SK-N-SH treated with all-trans-retinoic acid at 6 μM for 48 hours (cell line): ENCODE data around the gene D2HGDH.
"Not testable (repeated sequence)": the region's sequence is repeated elsewhere in the genome, so short reads cannot be mapped to it uniquely, and the experiment has no call there.

Source experiments
- ATAC-seq: fragments of 200-7000 bp; cut with Tn5 transposase; 3 replicates; pipeline ENCODE4 v1.9.1; 2020; ENCODE audit warnings: mild to moderate bottlenecking, moderate library complexity
- BACH2 ChIP-seq: fragments of 250-450 bp; sonication (Bioruptor Pico); IDR thresholded peaks from 2 replicates; pipeline ENCODE4 v1.9.0; 2021; ENCODE audit warnings: mild to moderate bottlenecking, borderline replicate concordance
- GLIS3 ChIP-seq: fragments of 250-450 bp; sonication (Bioruptor Pico); IDR thresholded peaks from 2 replicates; pipeline ENCODE4 v1.5.0; 2020; ENCODE audit warnings: mild to moderate bottlenecking, moderate library complexity
- ISL1 ChIP-seq: fragments of 250-450 bp; sonication (Bioruptor Pico); IDR thresholded peaks from 2 replicates; pipeline ENCODE4 v2.1.2; 2022; ENCODE audit warnings: mild to moderate bottlenecking, moderate library complexity
- OSR1 ChIP-seq: fragments of 250-450 bp; sonication (Bioruptor Pico); IDR thresholded peaks from 2 replicates; pipeline ENCODE4 v1.8.0; 2022; ENCODE audit warnings: moderate library complexity, mild to moderate bottlenecking, inconsistent platforms
- RARB ChIP-seq: fragments of 250-450 bp; sonication (Bioruptor Pico); IDR thresholded peaks from 2 replicates; pipeline ENCODE4 v1.8.0; 2021; ENCODE audit warnings: mild to moderate bottlenecking, moderate library complexity
- SNAI2 ChIP-seq: fragments of 250-450 bp; sonication (Bioruptor Pico); IDR thresholded peaks from 2 replicates; pipeline ENCODE4 v1.5.0; 2020; ENCODE audit warnings: mild to moderate bottlenecking, moderate library complexity
- TCF4 ChIP-seq: fragments of 250-450 bp; sonication (Bioruptor Pico); IDR thresholded peaks from 2 replicates; pipeline ENCODE4 v1.8.0; 2021; ENCODE audit warnings: mild to moderate bottlenecking, moderate library complexity, borderline replicate concordance
- TSHZ2 ChIP-seq: fragments of 250-450 bp; sonication (Bioruptor Pico); IDR thresholded peaks from 2 replicates; pipeline ENCODE4 v1.5.0; 2020; ENCODE audit warnings: mild to moderate bottlenecking, moderate library complexity
- ZC3H10 ChIP-seq: fragments of 250-450 bp; sonication (Bioruptor Pico); IDR thresholded peaks from 2 replicates; pipeline ENCODE4 v1.5.1; 2021; ENCODE audit warnings: mild to moderate bottlenecking, moderate library complexity
- ZFP3 ChIP-seq: fragments of 250-450 bp; sonication (Bioruptor Pico); IDR thresholded peaks from 2 replicates; pipeline ENCODE4 v1.5.0; 2020; ENCODE audit warnings: mild to moderate bottlenecking, moderate library complexity
- ZFP30 ChIP-seq: fragments of 450-650 bp; formaldehyde crosslinking; IDR thresholded peaks from 2 replicates; pipeline ENCODE4 v1.5.0; 2022; ENCODE audit warnings: mild to moderate bottlenecking, moderate library complexity
- ZNF565 ChIP-seq: fragments of 450-650 bp; formaldehyde crosslinking; conservative IDR thresholded peaks from 2 replicates; pipeline ENCODE4 v1.5.0; 2020; ENCODE audit warnings: low read depth, mild to moderate bottlenecking, moderate library complexity
- ZNF8 ChIP-seq: fragments of 450-650 bp; formaldehyde crosslinking; IDR thresholded peaks from 2 replicates; pipeline ENCODE4 v1.5.0; 2020; ENCODE audit warnings: mild to moderate bottlenecking, moderate library complexity
- TF ChIP-seq, protein P1 (sequence below): fragments of 250-450 bp; sonication (Bioruptor Pico); IDR thresholded peaks from 2 replicates; pipeline ENCODE4 v1.8.0; 2021; ENCODE audit warnings: low read depth, mild to moderate bottlenecking, moderate library complexity, borderline replicate concordance
- TF ChIP-seq, protein P2 (sequence below): fragments of 250-450 bp; sonication (Bioruptor Pico); IDR thresholded peaks from 2 replicates; pipeline ENCODE4 v1.8.0; 2020; ENCODE audit warnings: mild to moderate bottlenecking, moderate library complexity, borderline replicate concordance
- TF ChIP-seq, protein P3 (sequence below): fragments of 250-450 bp; sonication (Bioruptor Pico); IDR thresholded peaks from 2 replicates; pipeline ENCODE4 v1.5.1; 2021; ENCODE audit warnings: mild to moderate bottlenecking, moderate library complexity
- TF ChIP-seq, protein P4 (sequence below): fragments of 250-450 bp; sonication (Bioruptor Pico); IDR thresholded peaks from 2 replicates; pipeline ENCODE4 v1.5.1; 2020; ENCODE audit warnings: low read depth, mild to moderate bottlenecking, moderate library complexity

D2HGDH gene

DNA sequence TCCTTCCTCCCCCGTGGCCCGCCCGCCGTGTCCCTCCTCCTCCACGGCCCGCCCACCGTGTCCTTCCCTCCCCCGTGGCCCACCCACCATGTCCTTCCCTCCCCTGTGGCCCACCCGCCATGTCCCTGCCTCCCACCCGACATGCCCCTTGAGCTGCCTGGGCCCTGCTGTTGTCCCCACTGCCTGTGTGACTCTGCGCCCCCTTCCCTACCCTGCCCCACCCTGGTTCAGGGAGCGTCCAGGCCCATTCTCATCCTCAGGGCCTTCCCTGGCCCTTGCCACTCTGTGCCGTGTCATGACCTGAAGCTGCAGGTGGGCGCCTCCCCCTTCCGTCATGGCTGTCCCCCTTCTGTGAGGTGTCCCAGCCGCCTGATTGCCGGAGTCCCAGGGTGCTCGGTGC, 20.7 kb downstream of the D2HGDH start (continued):
- TF ChIP-seq TSHZ2 (CRISPR knock-in tag) (no peak), SNAI2 (CRISPR knock-in tag) (no peak)
- TF ChIP-seq, protein P1, sequence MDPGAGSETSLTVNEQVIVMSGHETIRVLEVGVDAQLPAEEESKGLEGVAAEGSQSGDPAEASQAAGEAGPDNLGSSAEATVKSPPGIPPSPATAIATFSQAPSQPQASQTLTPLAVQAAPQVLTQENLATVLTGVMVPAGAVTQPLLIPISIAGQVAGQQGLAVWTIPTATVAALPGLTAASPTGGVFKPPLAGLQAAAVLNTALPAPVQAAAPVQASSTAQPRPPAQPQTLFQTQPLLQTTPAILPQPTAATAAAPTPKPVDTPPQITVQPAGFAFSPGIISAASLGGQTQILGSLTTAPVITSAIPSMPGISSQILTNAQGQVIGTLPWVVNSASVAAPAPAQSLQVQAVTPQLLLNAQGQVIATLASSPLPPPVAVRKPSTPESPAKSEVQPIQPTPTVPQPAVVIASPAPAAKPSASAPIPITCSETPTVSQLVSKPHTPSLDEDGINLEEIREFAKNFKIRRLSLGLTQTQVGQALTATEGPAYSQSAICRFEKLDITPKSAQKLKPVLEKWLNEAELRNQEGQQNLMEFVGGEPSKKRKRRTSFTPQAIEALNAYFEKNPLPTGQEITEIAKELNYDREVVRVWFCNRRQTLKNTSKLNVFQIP (CRISPR knock-in tag) = no peak

GRCh38 chr2:241755777-241756176, 21.3 kb downstream of the D2HGDH start:
- no peak for ATAC-seq
- TF ChIP-seq, protein P2, sequence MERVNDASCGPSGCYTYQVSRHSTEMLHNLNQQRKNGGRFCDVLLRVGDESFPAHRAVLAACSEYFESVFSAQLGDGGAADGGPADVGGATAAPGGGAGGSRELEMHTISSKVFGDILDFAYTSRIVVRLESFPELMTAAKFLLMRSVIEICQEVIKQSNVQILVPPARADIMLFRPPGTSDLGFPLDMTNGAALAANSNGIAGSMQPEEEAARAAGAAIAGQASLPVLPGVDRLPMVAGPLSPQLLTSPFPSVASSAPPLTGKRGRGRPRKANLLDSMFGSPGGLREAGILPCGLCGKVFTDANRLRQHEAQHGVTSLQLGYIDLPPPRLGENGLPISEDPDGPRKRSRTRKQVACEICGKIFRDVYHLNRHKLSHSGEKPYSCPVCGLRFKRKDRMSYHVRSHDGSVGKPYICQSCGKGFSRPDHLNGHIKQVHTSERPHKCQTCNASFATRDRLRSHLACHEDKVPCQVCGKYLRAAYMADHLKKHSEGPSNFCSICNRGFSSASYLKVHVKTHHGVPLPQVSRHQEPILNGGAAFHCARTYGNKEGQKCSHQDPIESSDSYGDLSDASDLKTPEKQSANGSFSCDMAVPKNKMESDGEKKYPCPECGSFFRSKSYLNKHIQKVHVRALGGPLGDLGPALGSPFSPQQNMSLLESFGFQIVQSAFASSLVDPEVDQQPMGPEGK (CRISPR knock-in tag) = no peak
- TF ChIP-seq ZC3H10 (CRISPR knock-in tag) (no peak), BACH2 (CRISPR knock-in tag) (no peak), GLIS3 (CRISPR knock-in tag) (no peak), RARB (CRISPR knock-in tag) (no peak), TCF4 (CRISPR knock-in tag) (no peak), OSR1 (CRISPR knock-in tag) (no peak), ZNF565 (no peak), SNAI2 (CRISPR knock-in tag) (no peak), ZFP3 (CRISPR knock-in tag) (no peak), ZFP30 (no peak)
- TF ChIP-seq, protein P3, sequence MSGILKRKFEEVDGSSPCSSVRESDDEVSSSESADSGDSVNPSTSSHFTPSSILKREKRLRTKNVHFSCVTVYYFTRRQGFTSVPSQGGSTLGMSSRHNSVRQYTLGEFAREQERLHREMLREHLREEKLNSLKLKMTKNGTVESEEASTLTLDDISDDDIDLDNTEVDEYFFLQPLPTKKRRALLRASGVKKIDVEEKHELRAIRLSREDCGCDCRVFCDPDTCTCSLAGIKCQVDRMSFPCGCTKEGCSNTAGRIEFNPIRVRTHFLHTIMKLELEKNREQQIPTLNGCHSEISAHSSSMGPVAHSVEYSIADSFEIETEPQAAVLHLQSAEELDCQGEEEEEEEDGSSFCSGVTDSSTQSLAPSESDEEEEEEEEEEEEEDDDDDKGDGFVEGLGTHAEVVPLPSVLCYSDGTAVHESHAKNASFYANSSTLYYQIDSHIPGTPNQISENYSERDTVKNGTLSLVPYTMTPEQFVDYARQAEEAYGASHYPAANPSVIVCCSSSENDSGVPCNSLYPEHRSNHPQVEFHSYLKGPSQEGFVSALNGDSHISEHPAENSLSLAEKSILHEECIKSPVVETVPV = no peak
- TF ChIP-seq, protein P4, sequence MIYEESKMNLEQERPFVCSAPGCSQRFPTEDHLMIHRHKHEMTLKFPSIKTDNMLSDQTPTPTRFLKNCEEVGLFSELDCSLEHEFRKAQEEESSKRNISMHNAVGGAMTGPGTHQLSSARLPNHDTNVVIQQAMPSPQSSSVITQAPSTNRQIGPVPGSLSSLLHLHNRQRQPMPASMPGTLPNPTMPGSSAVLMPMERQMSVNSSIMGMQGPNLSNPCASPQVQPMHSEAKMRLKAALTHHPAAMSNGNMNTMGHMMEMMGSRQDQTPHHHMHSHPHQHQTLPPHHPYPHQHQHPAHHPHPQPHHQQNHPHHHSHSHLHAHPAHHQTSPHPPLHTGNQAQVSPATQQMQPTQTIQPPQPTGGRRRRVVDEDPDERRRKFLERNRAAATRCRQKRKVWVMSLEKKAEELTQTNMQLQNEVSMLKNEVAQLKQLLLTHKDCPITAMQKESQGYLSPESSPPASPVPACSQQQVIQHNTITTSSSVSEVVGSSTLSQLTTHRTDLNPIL (CRISPR knock-in tag) = no peak
- TF ChIP-seq, protein P1 (CRISPR knock-in tag) = no peak

DNA sequence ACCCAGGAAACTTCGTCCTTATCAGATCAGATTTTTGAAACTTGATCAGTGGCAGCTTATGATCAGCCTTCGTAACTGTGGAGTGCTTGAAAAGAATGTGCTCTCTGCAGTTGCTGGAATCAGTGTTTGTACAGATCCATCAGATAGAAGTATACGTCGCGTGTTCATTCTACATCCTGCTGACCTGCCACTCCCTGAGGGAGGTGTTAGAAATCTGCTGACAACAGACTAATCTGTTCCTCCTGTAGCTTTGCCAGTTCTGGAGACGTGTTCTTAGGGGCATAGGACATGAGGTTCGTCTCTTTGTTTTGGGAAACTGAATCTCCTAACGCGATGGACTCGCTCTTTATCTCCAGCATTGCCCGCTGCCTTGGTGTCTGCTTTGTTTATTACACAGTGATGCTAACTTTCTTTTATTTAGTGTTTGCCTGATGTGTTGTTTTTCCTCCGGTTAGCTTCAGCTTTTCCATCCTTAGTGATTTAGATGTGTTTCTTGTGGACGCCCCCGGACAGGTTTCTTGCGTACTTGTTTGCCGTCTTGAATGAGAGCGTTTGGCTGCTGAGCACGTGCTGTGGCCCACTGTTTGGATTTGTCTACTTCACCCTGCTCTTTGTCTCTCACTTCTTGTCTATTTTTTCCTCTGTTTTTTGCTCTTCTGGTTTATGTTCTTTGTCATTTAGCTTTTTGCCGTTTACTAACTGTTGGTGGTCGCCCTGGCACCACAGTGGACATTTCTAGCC, 24.8 kb downstream of the D2HGDH start:
- no peak for TF ChIP-seq ZFP30
- TF ChIP-seq RARB (CRISPR knock-in tag) = no peak
- no peak for TF ChIP-seq SNAI2 (CRISPR knock-in tag)
- TF ChIP-seq BACH2 (CRISPR knock-in tag) = no peak
- TF ChIP-seq ISL1 (CRISPR knock-in tag) = no peak
- TF ChIP-seq ZFP3 (CRISPR knock-in tag) = no peak
- TF ChIP-seq ZNF8 (CRISPR knock-in tag) = no peak
- TF ChIP-seq, protein P2 (CRISPR knock-in tag) = no peak
- TF ChIP-seq, protein P1 (CRISPR knock-in tag) = no peak
- TF ChIP-seq, all 23 proteins: peak for 0
- no peak for ATAC-seq

DNA sequence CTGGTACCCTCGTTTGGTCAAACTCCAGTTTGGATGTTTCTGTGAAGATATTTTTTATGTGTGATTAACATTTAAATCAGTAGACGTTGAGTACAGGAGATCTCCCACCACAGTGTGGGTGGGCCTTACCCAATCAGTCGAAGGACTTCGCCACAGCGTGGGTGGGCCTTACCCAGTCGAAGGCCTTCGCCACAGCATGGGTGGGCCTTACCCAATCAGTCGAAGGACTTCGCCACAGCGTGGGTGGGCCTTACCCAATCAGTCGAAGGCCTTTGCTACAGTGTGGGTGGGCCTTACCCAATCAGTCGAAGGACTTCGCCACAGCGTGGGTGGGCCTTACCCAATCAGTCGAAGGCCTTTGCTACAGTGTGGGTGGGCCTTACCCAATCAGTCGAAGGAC, 25.5 kb downstream of the D2HGDH start:
- not testable (repeated sequence) for ATAC-seq
